Calu3 (cell line): Measurements from ENCODE around the gene GRIA3. TPM values are rescaled to one million over a fixed set of nuclear protein-coding genes. Genes with fewer than 3 reads are reported as not detected.

Experiments used
- Bru-seq: library from RNA; stranded (reverse); fragments of 400-500 nt; gene quantifications from one replicate; lab custom pipeline; 2021; lab: Mats Ljungman, UMichigan
- BruChase-seq, 2 experiments: library from RNA; stranded (reverse); fragments of 400-500 nt; gene quantifications; one replicate each; lab custom pipeline; 2021; lab: Mats Ljungman, UMichigan
- BruUV-seq: library from RNA; stranded (reverse); fragments of 400-500 nt; replicated peaks from 2 replicates; lab custom pipeline; 2021; lab: Mats Ljungman, UMichigan
- CTCF ChIA-PET: fragments of 300-600 bp; sonication (Branson Sonifier 250); formaldehyde crosslinking; loops from one replicate; lab custom pipeline; 2022; ENCODE audit warnings: antibody characterized with exemption; lab: Charles Lee
- DNase-seq: peaks from one replicate; pipeline ENCODE4 v3.0.0; 2022
- H3K27ac Mint-ChIP-seq: one replicate; pipeline ENCODE4 v1.8.0; 2022; ENCODE audit warnings: mixed read lengths; ENCODE audit not compliant: unreplicated experiment
- H3K27me3 Mint-ChIP-seq: one replicate; pipeline ENCODE4 v1.8.0; 2022; ENCODE audit warnings: mixed read lengths; ENCODE audit not compliant: unreplicated experiment
- H3K36me3 Mint-ChIP-seq: one replicate; pipeline ENCODE4 v1.8.0; 2022; ENCODE audit warnings: mild to moderate bottlenecking, moderate library complexity, mixed read lengths; ENCODE audit not compliant: insufficient read depth, unreplicated experiment
- H3K4me1 Mint-ChIP-seq: one replicate; pipeline ENCODE4 v1.8.0; 2022; ENCODE audit warnings: mild to moderate bottlenecking, low read depth, mixed read lengths; ENCODE audit not compliant: unreplicated experiment
- H3K4me3 Mint-ChIP-seq: one replicate; pipeline ENCODE4 v1.8.0; 2022; ENCODE audit warnings: mild to moderate bottlenecking, low read depth, moderate library complexity, mixed read lengths; ENCODE audit not compliant: unreplicated experiment
- H3K9me3 Mint-ChIP-seq: one replicate; pipeline ENCODE4 v1.8.0; 2022; ENCODE audit warnings: low read depth, mixed read lengths; ENCODE audit not compliant: unreplicated experiment
- CTCF ChIP-seq: fragments of 200-600 bp; IDR thresholded peaks from one replicate; pipeline ENCODE4 v1.8.0; 2022; ENCODE audit warnings: antibody characterized with exemption; ENCODE audit not compliant: unreplicated experiment
- intact Hi-C: fragments of 100-400 bp; cut with micrococcal nuclease; formaldehyde crosslinking; loops from one replicate; pipeline ENCODE4 v1.10.0; 2022; ENCODE audit not compliant: unreplicated experiment
- long read RNA-seq: library from polyadenylated mRNA; stranded (forward); transcript quantifications from one replicate; pipeline ENCODE4 v2.0.0, GENCODE V29; 2022
- total RNA-seq: library from RNA; stranded (reverse); gene quantifications from 2 replicates; pipeline ENCODE4 v1.2.3, GENCODE V29; 2022

The GRIA3 gene
- not detected in 2 replicates for total RNA-seq
- Bru-seq, nascent RNA = percentile 0 among the genes with signal in this experiment
- BruChase-seq, experiment 1, labeled RNA remaining after a 6-hour chase = not detected
- percentile 0 among the genes with signal in this experiment for BruChase-seq, experiment 2, labeled RNA remaining after a 2-hour chase
- long read RNA-seq = 0 reads

- CTCF ChIA-PET = no interaction called here
- no TSS peak for BruUV-seq
- H3K27ac Mint-ChIP-seq = no peak within 1 kb of the TSS
- TF ChIP-seq CTCF = no peak
- H3K4me3 Mint-ChIP-seq = no peak within 1 kb of the TSS
- DNase-seq = no peak
- intact Hi-C loops = no loop called here
- H3K36me3 Mint-ChIP-seq = no peaks in the 10 kb centered on the region
- no peaks in the 10 kb centered on the region for H3K9me3 Mint-ChIP-seq
- H3K4me1 Mint-ChIP-seq = no peaks in the 10 kb centered on the region
- H3K27me3 Mint-ChIP-seq = peaks cover 51% of the 10 kb centered on the region
These were observed at the start of gene GRIA3 for GRCh38 chrX:123184219-123184865. TSS of gene GRIA3 (plus strand) at chrX:123184278. CDS start at chrX:123184536, 258 bp downstream.

GRCh38 chrX:123138473-123138872 is 45.6 kb upstream of the GRIA3 start:
- intact Hi-C loops = no loop called here
- CTCF ChIA-PET = no interaction called here
- no peaks in the 10 kb centered on the region for H3K36me3 Mint-ChIP-seq
- no peak for DNase-seq
- no peaks in the 10 kb centered on the region for H3K27me3 Mint-ChIP-seq
- TF ChIP-seq CTCF = no peak
- peaks cover 10% of the 10 kb centered on the region for H3K4me1 Mint-ChIP-seq
- H3K27ac Mint-ChIP-seq = no peak overlapping the region
- H3K9me3 Mint-ChIP-seq = no peaks in the 10 kb centered on the region
- BruUV-seq = no TSS peak
- H3K4me3 Mint-ChIP-seq = no peak overlapping the region

- H3K27ac Mint-ChIP-seq = no peak overlapping the region
- no peaks in the 10 kb centered on the region for H3K27me3 Mint-ChIP-seq
- peaks cover 10% of the 10 kb centered on the region for H3K4me1 Mint-ChIP-seq
These were observed 43.6 kb upstream of the GRIA3 start for GRCh38 chrX:123140454-123140853.

GRCh38 chrX:123140904-123141303 is 43.2 kb upstream of the GRIA3 start:
- Mint-ChIP-seq H3K4me3 (no peak overlapping the region), H3K4me1 (peaks cover 10% of the 10 kb centered on the region), H3K27me3 (no peaks in the 10 kb centered on the region), H3K9me3 (no peaks in the 10 kb centered on the region), H3K27ac (no peak overlapping the region), H3K36me3 (no peaks in the 10 kb centered on the region)
- DNase-seq = no peak
- CTCF ChIA-PET = no interaction called here
- TF ChIP-seq CTCF = no peak
- BruUV-seq = no TSS peak
- intact Hi-C loops = no loop called here

More at GRCh38 chrX:123140454-123140853, 43.6 kb upstream of the GRIA3 start:
- no peak overlapping the region for H3K4me3 Mint-ChIP-seq
- no peak for TF ChIP-seq CTCF
- CTCF ChIA-PET = no interaction called here
- intact Hi-C loops = no loop called here
- H3K9me3 Mint-ChIP-seq = no peaks in the 10 kb centered on the region
- H3K36me3 Mint-ChIP-seq = no peaks in the 10 kb centered on the region
- BruUV-seq = no TSS peak
- DNase-seq = no peak
